Colon (tissue), 2 donors: Measurements from ENCODE around the gene OR13C9.
"Not testable (repeated sequence)": the region's sequence is repeated elsewhere in the genome, so short reads cannot be mapped to it uniquely, and the experiment has no call there.

Experiments
- FAIRE-seq: peaks from 2 replicates; lab custom pipeline; 2012; peaks lifted over from hg19 to GRCh38; lab: Jason Lieb, UNC
- donor health status: control.
- donor health status: control.

OR13C9 gene, protein sequence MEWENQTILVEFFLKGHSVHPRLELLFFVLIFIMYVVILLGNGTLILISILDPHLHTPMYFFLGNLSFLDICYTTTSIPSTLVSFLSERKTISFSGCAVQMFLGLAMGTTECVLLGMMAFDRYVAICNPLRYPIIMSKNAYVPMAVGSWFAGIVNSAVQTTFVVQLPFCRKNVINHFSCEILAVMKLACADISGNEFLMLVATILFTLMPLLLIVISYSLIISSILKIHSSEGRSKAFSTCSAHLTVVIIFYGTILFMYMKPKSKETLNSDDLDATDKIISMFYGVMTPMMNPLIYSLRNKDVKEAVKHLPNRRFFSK

DNA sequence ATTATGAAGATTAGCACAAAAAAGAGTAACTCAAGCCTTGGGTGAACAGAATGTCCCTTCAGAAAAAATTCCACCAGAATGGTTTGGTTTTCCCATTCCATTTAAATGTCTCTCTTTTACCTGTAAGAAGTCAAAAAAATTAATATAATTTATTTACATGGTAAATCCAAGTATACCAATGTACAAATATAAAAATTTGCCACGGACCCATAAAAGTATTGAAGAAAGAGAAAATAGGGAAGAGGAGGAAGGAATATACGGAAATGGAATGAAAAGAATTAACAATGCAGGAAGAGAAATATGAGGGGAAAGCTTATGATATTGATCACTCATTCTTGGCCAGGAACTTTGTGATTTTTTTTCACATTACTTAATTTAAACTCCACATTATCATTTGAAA lies at the start of gene OR13C9:
OR13C9 (minus strand) TSS at position 101 of the 400 bp plus-strand sequence; CDS start at position 101, 0 bp downstream.
- no peak for FAIRE-seq

DNA sequence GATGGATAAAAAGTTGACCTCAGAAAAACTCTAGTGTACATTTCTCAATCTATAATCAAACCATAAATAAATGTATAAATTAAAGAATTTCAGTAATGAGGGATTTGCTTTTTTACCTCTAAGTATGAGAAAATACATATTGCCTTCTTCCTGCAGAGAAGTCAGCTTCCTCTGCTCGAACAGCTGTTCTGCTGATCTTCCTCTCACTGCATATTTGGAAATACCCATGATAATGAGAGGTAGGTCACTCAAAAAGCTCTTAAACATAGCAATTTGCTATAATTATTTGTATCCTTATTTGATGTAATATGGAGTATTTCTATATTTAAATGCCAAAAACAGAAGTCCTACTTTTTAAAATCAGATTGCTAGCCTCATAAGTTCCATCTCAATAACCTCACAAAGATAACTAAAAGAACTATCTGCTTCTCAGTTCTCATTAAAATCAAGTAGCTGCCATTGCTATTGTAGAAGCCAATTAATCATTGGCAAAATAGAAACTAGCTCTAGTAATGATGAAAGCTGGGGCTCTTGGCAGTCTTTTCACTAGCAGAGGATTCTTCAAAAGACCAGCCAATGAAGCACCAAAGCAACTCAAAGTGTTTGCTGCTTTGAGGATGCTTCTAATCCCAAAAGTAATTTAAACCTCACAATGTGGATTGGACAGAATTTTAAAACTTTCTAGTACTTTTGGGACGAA lies 40.6 kb upstream of the OR13C9 start:
- FAIRE-seq, result no peak

DNA sequence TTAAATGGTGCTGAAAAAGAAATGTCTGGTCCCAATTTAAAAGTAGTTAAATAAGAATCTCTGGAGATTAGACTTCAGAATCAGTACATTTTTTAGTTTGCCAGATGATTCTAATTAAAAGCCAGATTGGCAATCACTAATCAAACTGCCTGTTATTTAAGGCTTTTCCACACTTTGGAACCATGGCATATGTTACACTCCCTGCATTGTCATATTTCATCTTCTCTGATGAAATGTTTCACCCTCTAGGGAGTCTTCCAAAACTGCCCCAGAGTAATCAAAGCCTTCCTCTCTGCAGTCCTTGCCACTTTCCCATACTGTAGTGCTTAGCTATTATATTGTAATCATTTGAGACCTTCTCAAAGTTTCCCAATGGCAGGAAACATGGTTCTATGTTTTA lies 17.5 kb upstream of the OR13C9 start:
- no peak for FAIRE-seq

DNA sequence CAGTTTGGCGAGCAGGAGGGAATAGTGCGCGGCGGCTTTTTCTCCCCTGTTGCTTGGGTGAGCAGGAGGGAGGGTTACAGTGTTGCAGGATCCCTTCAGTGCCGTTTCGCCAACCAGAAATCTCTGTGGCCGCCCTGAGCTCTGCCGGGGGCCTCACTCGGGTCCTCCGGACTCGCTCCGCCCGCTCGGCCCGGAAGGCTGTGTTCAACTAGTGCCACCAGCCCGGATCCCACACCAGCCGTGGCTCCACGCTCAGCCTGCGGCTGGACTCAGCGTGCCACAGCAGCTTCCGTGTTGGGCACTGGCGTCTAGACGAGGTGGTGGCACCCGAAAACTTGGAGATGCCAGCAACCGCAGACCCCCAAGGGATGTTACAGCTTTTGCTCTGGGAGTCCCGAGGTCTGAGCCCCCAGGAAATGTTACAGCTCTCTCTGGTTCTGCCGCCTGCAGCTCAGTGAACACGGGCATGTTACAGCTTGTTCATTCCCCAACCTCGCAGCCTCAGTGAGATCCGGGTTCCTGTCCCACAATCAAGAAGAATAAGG lies 16.0 kb upstream of the OR13C9 start:
- FAIRE-seq, result no peak

DNA sequence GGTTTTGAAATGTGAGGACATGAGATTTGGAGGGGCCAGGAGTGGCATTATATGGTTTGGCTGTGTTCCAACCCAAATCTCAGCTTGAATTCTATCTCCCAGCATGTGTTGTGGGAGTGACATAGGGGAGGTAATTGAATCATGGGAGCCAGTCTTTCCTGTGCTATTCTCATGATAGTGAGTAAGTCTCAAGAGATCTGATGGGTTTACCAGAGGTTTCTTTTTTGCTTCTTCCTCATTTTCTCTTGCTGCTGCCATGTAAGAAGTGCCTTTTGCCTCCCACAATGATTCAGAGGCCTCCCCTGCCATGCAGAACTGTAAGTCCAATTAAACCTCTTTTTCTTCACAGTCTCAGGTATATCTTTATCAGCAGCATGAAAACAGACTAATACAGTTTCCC lies 8.0 kb upstream of the OR13C9 start:
- FAIRE-seq, result not testable (repeated sequence)

DNA sequence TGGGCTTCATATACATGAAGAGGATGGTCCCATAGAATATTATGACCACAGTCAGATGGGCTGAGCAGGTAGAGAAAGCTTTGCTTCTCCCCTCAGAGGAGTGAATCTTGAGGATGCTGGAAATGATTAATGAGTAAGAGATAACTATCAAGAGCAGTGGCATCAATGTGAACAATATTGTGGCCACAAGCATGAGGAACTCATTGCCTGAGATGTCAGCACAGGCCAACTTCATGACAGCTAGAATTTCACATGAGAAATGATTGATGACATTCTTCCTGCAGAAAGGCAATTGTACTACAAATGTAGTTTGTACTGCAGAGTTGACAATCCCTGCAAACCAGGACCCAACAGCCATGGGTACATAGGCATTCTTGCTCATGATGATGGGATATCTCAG lies 586 bp downstream of the OR13C9 start:
- FAIRE-seq, result no peak

DNA sequence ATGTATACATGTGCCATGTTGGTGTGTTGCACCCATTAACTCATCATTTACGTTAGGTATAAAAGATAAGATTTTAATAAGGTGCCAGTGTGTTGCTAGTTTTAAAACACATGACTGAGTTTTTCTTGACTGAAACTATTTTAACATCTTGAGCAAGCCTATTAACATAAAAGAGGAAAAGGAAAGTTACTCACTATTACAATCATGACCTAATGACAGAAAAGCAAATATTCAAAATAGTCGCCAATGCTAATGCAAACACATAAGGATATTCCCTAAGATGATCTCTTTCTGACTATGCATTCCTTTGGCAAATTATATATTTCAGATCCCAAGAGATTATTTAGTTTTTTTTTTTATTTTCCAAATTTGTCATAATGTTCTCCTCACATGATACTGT lies 6.8 kb downstream of the OR13C9 start:
- FAIRE-seq, result no peak

DNA sequence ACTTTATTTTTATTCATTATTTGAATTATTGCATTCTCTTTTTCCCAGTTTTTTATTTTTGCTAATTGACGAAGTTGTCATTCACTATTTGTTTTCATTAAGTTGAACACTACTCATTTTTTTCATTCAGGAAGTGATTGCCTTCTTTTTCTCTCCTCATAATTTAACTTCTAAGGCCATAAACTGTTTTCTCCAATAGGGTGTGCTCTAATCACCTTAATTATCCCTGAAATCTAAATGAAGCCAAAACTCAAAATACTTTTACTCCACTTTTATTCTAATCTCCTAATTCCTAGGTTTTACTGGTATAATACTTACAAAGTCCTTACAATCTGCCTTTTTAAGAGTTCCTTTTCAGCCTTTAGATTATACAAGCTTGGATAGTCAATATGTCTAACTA lies 9.7 kb downstream of the OR13C9 start:
- FAIRE-seq, result no peak

DNA sequence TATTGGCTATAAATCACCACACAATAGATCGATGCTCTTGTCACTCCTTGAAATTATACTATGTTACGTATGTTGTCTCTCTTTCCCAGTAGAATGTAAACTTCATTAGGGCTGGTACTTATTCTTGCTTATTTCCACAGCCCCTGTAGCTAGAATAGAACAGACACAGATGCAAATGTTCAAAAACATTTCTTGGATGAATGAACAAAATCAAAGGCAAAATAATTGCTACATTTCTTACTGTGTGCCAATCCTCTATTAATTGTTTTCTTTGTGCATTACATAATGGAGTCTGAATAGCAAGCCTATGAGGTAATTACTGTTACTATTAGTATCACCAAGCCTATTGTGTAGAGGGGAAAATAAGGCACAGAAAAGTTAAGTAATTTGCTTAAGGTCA lies 11.9 kb downstream of the OR13C9 start:
- FAIRE-seq, result no peak

DNA sequence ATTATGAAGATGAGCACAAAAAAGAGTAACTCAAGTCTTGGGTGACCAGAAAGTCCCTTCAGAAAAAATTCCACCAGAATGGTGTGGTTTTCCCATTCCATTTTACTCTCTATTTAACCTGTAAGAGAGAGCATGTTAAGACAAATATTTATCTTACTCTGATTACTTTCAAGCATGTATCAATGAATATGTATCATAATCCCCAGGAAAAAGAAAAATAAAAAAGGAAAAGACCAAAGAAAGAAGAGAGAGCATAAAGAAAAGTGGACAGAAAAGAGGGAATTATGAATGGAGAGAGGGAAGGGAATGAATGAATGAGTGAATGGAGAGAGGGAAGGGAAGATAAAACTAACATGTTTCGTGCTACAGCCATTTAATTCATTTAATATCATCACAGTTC lies 12.5 kb downstream of the OR13C9 start, which contains the start of gene OR13C2:
OR13C2 (minus strand) TSS at position 101 of the 400 bp plus-strand sequence; CDS start at position 101, 0 bp downstream.
- FAIRE-seq, result not testable (repeated sequence)

DNA sequence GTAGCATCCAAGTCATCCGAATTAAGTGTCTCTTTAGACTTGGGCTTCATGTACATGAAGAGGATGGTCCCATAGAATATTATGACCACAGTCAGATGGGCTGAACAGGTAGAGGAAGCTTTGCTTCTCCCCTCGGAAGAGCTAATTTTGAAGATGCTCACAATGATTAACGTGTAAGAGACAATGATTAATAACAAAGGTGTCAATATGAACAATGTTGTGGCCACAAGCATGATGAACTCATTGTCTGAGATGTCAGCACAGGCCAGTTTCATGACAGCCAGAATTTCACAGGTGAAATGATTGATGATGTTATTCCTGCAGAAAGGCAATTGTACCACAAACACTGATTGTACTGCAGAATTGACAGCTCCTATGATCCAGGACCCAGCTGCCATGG lies 13.2 kb downstream of the OR13C9 start:
- no peak for FAIRE-seq

DNA sequence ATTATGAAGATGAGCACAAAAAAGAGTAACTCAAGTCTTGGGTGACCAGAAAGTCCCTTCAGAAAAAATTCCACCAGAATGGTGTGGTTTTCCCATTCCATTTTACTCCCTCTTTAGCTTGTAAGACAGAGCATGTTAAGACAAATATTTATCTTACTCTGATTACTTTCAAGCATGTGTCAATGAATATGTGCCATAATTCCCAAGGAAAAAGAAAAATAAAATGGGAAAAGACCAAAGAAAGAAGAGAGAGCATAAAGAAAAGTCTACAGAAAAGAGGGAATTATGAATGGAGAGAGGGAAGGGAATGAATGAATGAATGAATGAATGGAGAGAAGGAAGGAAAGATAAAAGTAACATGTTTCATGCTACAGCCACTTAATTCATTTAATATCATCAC lies 18.7 kb downstream of the OR13C9 start, which contains the start of gene OR13C5:
OR13C5 (minus strand) TSS at position 101 of the 400 bp plus-strand sequence; CDS start at position 101, 0 bp downstream.
- not testable (repeated sequence) for FAIRE-seq

DNA sequence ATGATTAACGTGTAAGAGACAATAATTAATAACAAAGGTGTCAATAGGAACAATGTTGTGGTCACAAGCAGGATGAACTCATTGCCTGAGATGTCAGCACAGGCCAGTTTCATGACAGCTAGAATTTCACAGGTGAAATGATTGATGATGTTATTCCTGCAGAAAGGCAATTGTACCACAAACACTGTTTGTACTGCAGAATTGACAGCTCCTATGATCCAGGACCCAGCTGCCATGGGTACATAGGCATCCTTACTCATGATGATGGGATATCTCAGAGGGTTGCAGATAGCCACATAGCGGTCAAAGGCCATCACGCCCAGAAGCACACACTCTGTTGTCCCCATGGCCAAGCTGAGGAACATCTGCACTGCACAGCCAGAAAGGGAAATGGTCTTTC lies 19.3 kb downstream of the OR13C9 start:
- FAIRE-seq, result not testable (repeated sequence)

DNA sequence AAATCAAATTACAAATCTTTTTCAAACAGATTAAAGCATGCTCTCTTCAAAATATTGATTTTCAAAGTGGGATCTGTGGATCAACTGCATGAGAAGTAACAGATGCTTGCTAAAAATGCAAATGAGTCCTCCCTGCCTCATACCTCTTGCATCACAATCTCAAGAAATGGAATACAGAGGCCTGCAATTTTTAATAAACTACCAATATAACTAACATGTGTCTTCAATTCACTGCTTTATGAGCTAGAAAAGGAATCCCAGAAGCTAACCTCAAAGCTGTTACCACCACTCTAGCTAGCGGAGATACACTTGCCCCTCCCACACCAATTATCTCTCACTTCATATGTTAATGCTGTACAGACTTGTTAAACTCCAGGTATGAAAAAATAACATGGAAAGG lies 28.4 kb downstream of the OR13C9 start:
- FAIRE-seq, result no peak

DNA sequence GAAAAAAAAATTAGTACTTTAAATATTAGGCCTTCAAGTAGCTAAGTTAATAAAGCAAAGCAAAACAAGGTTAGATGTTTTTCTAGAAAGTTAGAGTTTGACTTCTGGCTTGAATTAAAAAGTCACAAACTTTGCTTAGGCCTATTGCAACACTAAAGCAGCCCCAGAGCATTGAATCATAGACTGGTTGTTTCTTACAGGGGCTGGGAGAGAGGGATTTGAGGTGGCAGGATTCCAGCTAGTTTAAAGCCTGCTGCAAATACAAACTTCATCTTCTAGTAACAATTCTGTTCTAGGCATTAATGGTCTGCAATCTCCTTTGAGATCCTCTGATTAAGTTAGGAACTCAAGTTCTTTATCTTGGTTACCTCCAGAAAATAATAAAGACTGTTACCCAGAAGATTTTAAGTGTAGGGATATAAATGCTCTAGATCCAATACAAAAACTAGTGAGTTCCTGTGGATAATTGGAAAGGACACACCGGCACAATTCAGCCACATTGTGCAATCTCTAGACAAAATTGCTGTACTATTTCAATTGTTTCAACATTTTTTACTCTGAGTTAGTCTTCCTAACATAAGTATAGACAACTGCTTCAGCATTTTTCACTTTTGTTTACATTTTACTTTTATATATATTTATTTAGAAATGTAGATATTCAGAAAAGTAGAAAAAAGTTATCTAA lies 31.4 kb downstream of the OR13C9 start:
- FAIRE-seq, result no peak

DNA sequence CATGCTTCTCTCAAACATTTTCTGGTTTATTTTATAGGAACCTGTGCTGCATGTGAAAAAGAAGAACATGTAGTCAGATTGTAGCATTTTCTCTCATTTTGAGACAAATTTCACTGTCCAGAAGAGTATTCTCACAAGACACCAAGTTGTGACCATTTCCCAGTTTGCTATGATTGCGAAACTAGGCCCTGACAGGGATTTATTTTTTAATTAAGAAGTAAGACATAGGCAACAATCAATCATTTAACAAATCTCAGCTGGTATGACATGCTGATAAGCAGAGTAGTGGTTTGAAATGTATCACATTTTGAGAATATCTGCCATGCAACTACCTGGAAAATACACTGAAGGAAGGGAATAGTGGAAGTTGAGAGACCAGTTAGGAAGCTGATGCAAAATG lies 37.4 kb downstream of the OR13C9 start:
- FAIRE-seq, result no peak

DNA sequence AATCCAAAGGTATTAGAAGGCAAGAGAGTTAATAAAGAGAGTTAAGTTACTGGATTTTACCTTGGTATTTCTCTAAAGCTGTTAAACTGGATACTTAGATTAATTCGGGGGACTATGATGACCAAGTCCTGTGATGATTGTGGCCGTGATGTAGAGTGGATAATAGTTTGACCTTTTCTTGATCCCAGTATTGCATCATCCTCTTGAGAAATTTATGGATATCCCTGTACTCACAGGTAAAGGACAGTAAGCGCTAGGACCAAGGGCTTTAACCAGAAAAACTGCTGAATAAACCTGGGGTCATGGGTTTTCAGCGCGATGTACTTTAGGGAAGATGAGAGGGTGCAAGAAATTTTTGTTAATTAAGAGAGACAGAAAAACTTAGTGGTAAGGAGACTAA lies 40.7 kb downstream of the OR13C9 start:
- no peak for FAIRE-seq

DNA sequence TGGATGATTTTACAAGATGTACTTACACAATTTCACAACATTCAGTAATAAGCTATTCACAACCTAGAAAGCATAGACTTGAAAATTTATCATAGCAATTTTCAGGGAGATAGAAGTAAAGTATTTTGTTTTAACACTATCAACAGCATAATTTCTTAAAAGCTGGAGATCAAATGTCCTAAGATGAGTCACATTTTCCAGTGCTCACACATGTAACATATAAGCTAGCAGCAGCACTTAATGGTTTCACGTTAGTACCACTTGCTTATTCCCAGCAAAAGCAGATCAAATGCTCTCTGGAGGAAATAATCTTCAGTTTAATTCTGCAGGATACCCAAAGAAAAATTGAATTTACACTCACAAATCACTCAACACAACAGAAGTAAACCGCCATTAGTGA lies 42.5 kb downstream of the OR13C9 start:
- FAIRE-seq, result no peak

DNA sequence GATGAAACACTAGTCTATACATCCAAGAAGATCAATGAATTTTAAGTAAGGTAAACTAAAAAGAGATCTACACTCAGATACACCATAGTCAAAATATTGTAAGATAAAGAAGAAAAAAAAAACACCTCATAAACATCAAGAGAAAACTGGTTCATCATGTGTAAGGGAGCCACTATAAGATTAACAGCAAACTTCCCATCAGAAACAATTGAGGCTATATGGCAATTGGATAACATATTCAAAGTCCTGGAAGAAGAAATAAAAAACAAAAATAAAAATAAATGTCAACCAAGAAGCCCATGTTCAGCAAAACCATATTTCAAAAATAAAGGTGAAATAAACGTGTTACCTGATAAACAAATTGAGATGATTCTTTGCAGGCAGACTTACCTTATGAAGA lies 45.4 kb downstream of the OR13C9 start:
- no peak for FAIRE-seq

DNA sequence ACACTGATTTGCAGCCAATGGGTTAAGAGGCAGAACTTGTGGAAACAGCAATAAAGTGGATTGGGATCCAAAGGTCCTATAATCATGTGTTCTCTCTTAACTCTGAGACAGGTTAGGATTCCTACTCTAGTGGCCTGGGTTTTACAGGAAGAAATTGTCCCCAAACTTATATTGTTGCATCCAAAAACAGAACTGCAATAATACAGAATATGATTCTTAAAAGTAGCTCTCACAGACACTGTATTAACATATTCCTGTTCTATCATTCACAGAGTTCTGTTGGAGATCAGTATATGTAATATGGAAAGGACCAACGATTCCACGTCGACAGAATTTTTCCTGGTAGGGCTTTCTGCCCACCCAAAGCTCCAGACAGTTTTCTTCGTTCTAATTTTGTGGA lies 49.1 kb downstream of the OR13C9 start, which contains the start of gene OR13C8:
OR13C8 (plus strand) TSS at position 301 of the 400 bp plus-strand sequence; CDS start at position 301, 0 bp downstream.
- no peak for FAIRE-seq
